ENCODE results near the gene IL1R1.
A peak's percentile ranks its signal among the peaks of the same experiment; 100 is the strongest.

Gene IL1R1

GRCh38 chr2:102179061-102179460 lies 36.5 kb downstream of the IL1R1 start:
- H3K9ac ChIP-seq (ENCODE audit: low read depth, low read length): no peak overlapping the region
- H3K4me3 ChIP-seq (ENCODE audit: low read depth, low read length): no peak overlapping the region
- H3K36me3 ChIP-seq (ENCODE audit: control insufficient read depth, insufficient read depth, low read length): no peaks in the 10 kb centered on the region
- no peaks in the 10 kb centered on the region for H3K9me3 ChIP-seq (ENCODE audit: control insufficient read depth, insufficient read depth, low read length)
- no peak overlapping the region for H3K27ac ChIP-seq (ENCODE audit: low read depth, low read length)
- H3K4me1 ChIP-seq (ENCODE audit: control insufficient read depth, insufficient read depth, low read length): no peaks in the 10 kb centered on the region
- no peaks in the 10 kb centered on the region for H3K27me3 ChIP-seq (ENCODE audit: control insufficient read depth, insufficient read depth, low read length)

- Histone ChIP-seq H3K4me3 (ENCODE audit: low read depth, low read length) (no peak overlapping the region), H3K9me3 (ENCODE audit: control insufficient read depth, insufficient read depth, low read length) (no peaks in the 10 kb centered on the region), H3K27me3 (ENCODE audit: control insufficient read depth, insufficient read depth, low read length) (no peaks in the 10 kb centered on the region), H3K27ac (ENCODE audit: low read depth, low read length) (no peak overlapping the region), H3K9ac (ENCODE audit: low read depth, low read length) (no peak overlapping the region), H3K4me1 (ENCODE audit: control insufficient read depth, insufficient read depth, low read length) (no peaks in the 10 kb centered on the region), H3K36me3 (ENCODE audit: control insufficient read depth, insufficient read depth, low read length) (no peaks in the 10 kb centered on the region)
Measured at GRCh38 chr2:102179788-102180686, 37.5 kb downstream of the IL1R1 start.

- Histone ChIP-seq H3K27me3 (ENCODE audit: control insufficient read depth, insufficient read depth, low read length) (0 out of 2 replicates have a peak, but pooled peaks cover under 1% of the 10 kb centered on the region), H3K36me3 (ENCODE audit: control insufficient read depth, insufficient read depth, low read length) (no peaks in the 10 kb centered on the region), H3K27ac (ENCODE audit: low read depth, low read length) (no peak overlapping the region), H3K4me1 (ENCODE audit: control insufficient read depth, insufficient read depth, low read length) (no peaks in the 10 kb centered on the region), H3K9me3 (ENCODE audit: control insufficient read depth, insufficient read depth, low read length) (no peaks in the 10 kb centered on the region), H3K9ac (ENCODE audit: low read depth, low read length) (no peak overlapping the region), H3K4me3 (ENCODE audit: low read depth, low read length) (no peak overlapping the region)
Measured at GRCh38 chr2:102180687-102180999, 38.1 kb downstream of the IL1R1 start.

- no peak overlapping the region for H3K9ac ChIP-seq (ENCODE audit: low read depth, low read length)
- no peaks in the 10 kb centered on the region for H3K4me1 ChIP-seq (ENCODE audit: control insufficient read depth, insufficient read depth, low read length)
- H3K9me3 ChIP-seq (ENCODE audit: control insufficient read depth, insufficient read depth, low read length): no peaks in the 10 kb centered on the region
- peaks cover 8% of the 10 kb centered on the region for H3K27me3 ChIP-seq (ENCODE audit: control insufficient read depth, insufficient read depth, low read length)
- H3K4me3 ChIP-seq (ENCODE audit: low read depth, low read length): no peak overlapping the region
- H3K27ac ChIP-seq (ENCODE audit: low read depth, low read length): no peak overlapping the region
- no peaks in the 10 kb centered on the region for H3K36me3 ChIP-seq (ENCODE audit: control insufficient read depth, insufficient read depth, low read length)
Measured at GRCh38 chr2:102181376-102181775, 38.8 kb downstream of the IL1R1 start.

GRCh38 chr2:102181919-102182635 lies 39.5 kb downstream of the IL1R1 start:
- Histone ChIP-seq H3K27me3 (ENCODE audit: control insufficient read depth, insufficient read depth, low read length) (peaks cover 15% of the 10 kb centered on the region), H3K9ac (ENCODE audit: low read depth, low read length) (no peak overlapping the region), H3K4me1 (ENCODE audit: control insufficient read depth, insufficient read depth, low read length) (no peaks in the 10 kb centered on the region), H3K36me3 (ENCODE audit: control insufficient read depth, insufficient read depth, low read length) (no peaks in the 10 kb centered on the region), H3K9me3 (ENCODE audit: control insufficient read depth, insufficient read depth, low read length) (no peaks in the 10 kb centered on the region), H3K4me3 (ENCODE audit: low read depth, low read length) (no peak overlapping the region), H3K27ac (ENCODE audit: low read depth, low read length) (no peak overlapping the region)

- H3K4me3 ChIP-seq (ENCODE audit: low read depth, low read length): no peak overlapping the region
- H3K9ac ChIP-seq (ENCODE audit: low read depth, low read length): no peak overlapping the region
- H3K27me3 ChIP-seq (ENCODE audit: control insufficient read depth, insufficient read depth, low read length): peaks cover 34% of the 10 kb centered on the region
- no peaks in the 10 kb centered on the region for H3K36me3 ChIP-seq (ENCODE audit: control insufficient read depth, insufficient read depth, low read length)
- no peak overlapping the region for H3K27ac ChIP-seq (ENCODE audit: low read depth, low read length)
- no peaks in the 10 kb centered on the region for H3K4me1 ChIP-seq (ENCODE audit: control insufficient read depth, insufficient read depth, low read length)
- H3K9me3 ChIP-seq (ENCODE audit: control insufficient read depth, insufficient read depth, low read length): no peaks in the 10 kb centered on the region
Measured at GRCh38 chr2:102184018-102184417, 41.5 kb downstream of the IL1R1 start.

- Histone ChIP-seq H3K4me1 (ENCODE audit: control insufficient read depth, insufficient read depth, low read length) (no peaks in the 10 kb centered on the region), H3K9ac (ENCODE audit: low read depth, low read length) (no peak overlapping the region), H3K27me3 (ENCODE audit: control insufficient read depth, insufficient read depth, low read length) (peaks cover 35% of the 10 kb centered on the region), H3K9me3 (ENCODE audit: control insufficient read depth, insufficient read depth, low read length) (no peaks in the 10 kb centered on the region), H3K36me3 (ENCODE audit: control insufficient read depth, insufficient read depth, low read length) (no peaks in the 10 kb centered on the region), H3K4me3 (ENCODE audit: low read depth, low read length) (no peak overlapping the region), H3K27ac (ENCODE audit: low read depth, low read length) (no peak overlapping the region)
Measured at GRCh38 chr2:102184568-102184967, 42.0 kb downstream of the IL1R1 start.

- Histone ChIP-seq H3K4me1 (ENCODE audit: control insufficient read depth, insufficient read depth, low read length) (no peaks in the 10 kb centered on the region), H3K9ac (ENCODE audit: low read depth, low read length) (no peak overlapping the region), H3K4me3 (ENCODE audit: low read depth, low read length) (no peak overlapping the region), H3K27me3 (ENCODE audit: control insufficient read depth, insufficient read depth, low read length) (peaks cover 35% of the 10 kb centered on the region), H3K36me3 (ENCODE audit: control insufficient read depth, insufficient read depth, low read length) (no peaks in the 10 kb centered on the region), H3K27ac (ENCODE audit: low read depth, low read length) (no peak overlapping the region), H3K9me3 (ENCODE audit: control insufficient read depth, insufficient read depth, low read length) (no peaks in the 10 kb centered on the region)
Measured at GRCh38 chr2:102185347-102185746, 42.8 kb downstream of the IL1R1 start.

- Histone ChIP-seq H3K9ac (ENCODE audit: low read depth, low read length) (no peak within 1 kb of the TSS), H3K36me3 (ENCODE audit: control insufficient read depth, insufficient read depth, low read length) (no peaks in the 10 kb centered on the region), H3K9me3 (ENCODE audit: control insufficient read depth, insufficient read depth, low read length) (no peaks in the 10 kb centered on the region), H3K27me3 (ENCODE audit: control insufficient read depth, insufficient read depth, low read length) (peaks cover 35% of the 10 kb centered on the region), H3K4me3 (ENCODE audit: low read depth, low read length) (peak within 1 kb of the TSS; percentile 61), H3K4me1 (ENCODE audit: control insufficient read depth, insufficient read depth, low read length) (no peaks in the 10 kb centered on the region), H3K27ac (ENCODE audit: low read depth, low read length) (no peak within 1 kb of the TSS)
Measured at GRCh38 chr2:102186791-102187495, 44.4 kb downstream of the IL1R1 start, which contains the start of gene IL1RL2. IL1RL2 (plus strand) TSS chr2:102187023; CDS start chr2:102187868, 845 bp downstream.

GRCh38 chr2:102187496-102188150 lies 45.1 kb downstream of the IL1R1 start:
- Histone ChIP-seq H3K27ac (ENCODE audit: low read depth, low read length) (no peak overlapping the region), H3K27me3 (ENCODE audit: control insufficient read depth, insufficient read depth, low read length) (peaks cover 35% of the 10 kb centered on the region), H3K4me3 (ENCODE audit: low read depth, low read length) (peak overlapping the region; percentile 61)

More at GRCh38 chr2:102187496-102188150, 45.1 kb downstream of the IL1R1 start:
- Histone ChIP-seq H3K36me3 (ENCODE audit: control insufficient read depth, insufficient read depth, low read length) (no peaks in the 10 kb centered on the region), H3K9ac (ENCODE audit: low read depth, low read length) (no peak overlapping the region), H3K9me3 (ENCODE audit: control insufficient read depth, insufficient read depth, low read length) (no peaks in the 10 kb centered on the region), H3K4me1 (ENCODE audit: control insufficient read depth, insufficient read depth, low read length) (no peaks in the 10 kb centered on the region)

Measured in HUES48 (cell line).